Kidney (tissue), 14 donors: ENCODE measurements around the gene SPTLC2. TPM values are rescaled to one million over a fixed set of nuclear protein-coding genes. Genes with fewer than 3 reads are reported as not detected.

Experiments
- DNase-seq, 5 donors: peaks; one replicate each; pipeline ENCODE4 v3.0.0-alpha.2; 2013 to 2020
- FAIRE-seq: peaks from 2 replicates; lab custom pipeline; 2012; peaks lifted over from hg19 to GRCh38; lab: Jason Lieb, UNC
- H3K27ac ChIP-seq, 2 donors: one replicate each; pipeline ENCODE4 v1.7.0; 2013; ENCODE audit warnings: low read depth in 2 of 2, low read length in 2 of 2, inconsistent platforms in 1 of 2
- H3K27me3 ChIP-seq: one replicate; pipeline ENCODE4 v1.7.1; 2013; ENCODE audit warnings: low read length, inconsistent platforms; ENCODE audit not compliant: control insufficient read depth, insufficient read depth
- H3K36me3 ChIP-seq, 3 donors: one replicate each; pipeline versions ENCODE4 v1.7.0 to v1.7.1; 2013; ENCODE audit warnings: low read length in 3 of 3, control low read depth in 1 of 3, inconsistent platforms in 1 of 3; ENCODE audit not compliant: insufficient read depth in 3 of 3, control insufficient read depth in 2 of 3
- H3K4me1 ChIP-seq, 3 donors: one replicate each; pipeline versions ENCODE4 v1.7.0 to v1.7.1; 2013; ENCODE audit warnings: low read length in 3 of 3, inconsistent platforms in 1 of 3, low read depth in 1 of 3; ENCODE audit not compliant: control insufficient read depth in 2 of 3, insufficient read depth in 2 of 3
- H3K4me3 ChIP-seq, 3 donors: one replicate each; pipeline versions ENCODE4 v1.7.0 to v1.8.1; 2013; ENCODE audit warnings: low read length in 3 of 3, control low read depth in 1 of 3, inconsistent platforms in 1 of 3
- H3K9ac ChIP-seq, 3 donors: one replicate each; pipeline versions ENCODE4 v1.7.0 to v1.7.1; 2013; ENCODE audit warnings: low read length in 3 of 3, control low read depth in 1 of 3, inconsistent platforms in 1 of 3
- H3K9me3 ChIP-seq, 3 donors: one replicate each; pipeline versions ENCODE4 v1.7.0 to v1.7.1; 2013; ENCODE audit warnings: low read length in 3 of 3, control low read depth in 1 of 3, inconsistent platforms in 1 of 3; ENCODE audit not compliant: control insufficient read depth in 2 of 3, insufficient read depth in 1 of 3
- CTCF ChIP-seq: IDR thresholded peaks from 3 replicates; pipeline ENCODE4 v1.5.1; 2012; ENCODE audit warnings: mild to moderate bottlenecking, moderate library complexity, borderline replicate concordance; ENCODE audit not compliant: insufficient read depth; ENCODE audit errors: extremely low read depth
- intact Hi-C: fragments of 100-400 bp; cut with DNase I; formaldehyde crosslinking; loops from one replicate; pipeline ENCODE4 v1.11.1; 2022
- polyA plus RNA-seq: library from polyadenylated mRNA; stranded (reverse); fragments of 350-450 nt; fragmentation: Illumina TruSeq; extraction: RNeasy Lipid Tissue Mini Kit (QIAGEN cat#74804); gene quantifications from one replicate; pipeline ENCODE4 v1.2.3, GENCODE V29; 2014; ENCODE audit warnings: low read depth, low replicate concordance; ENCODE audit not compliant: insufficient read depth
- total RNA-seq: library from RNA; stranded (reverse); fragmentation: NEBNext Ultra II Directional; extraction: Animal tissue kit (Norgen Biotek cat#: 25700); gene quantifications from one replicate; pipeline ENCODE4 v1.2.1, GENCODE V29; 2021
- donor health status: control.
- donor health status: control.
- donor health status: control.
- donor health status: control.
- donor health status: control.
- donor health status: DM: yes; HTN: yes; CAD: no.
- donor health status: Normal renal cell carcinoma (clear cell type).

SPTLC2 gene
- total and polyA plus RNA-seq, 2 donors from 2014 or later: 17.0 to 66.1 TPM

- Histone ChIP-seq H3K4me3 (no peak overlapping the region), H3K27ac (no peak overlapping the region), H3K9me3 (no peaks in the 10 kb centered on the region), H3K9ac (no peak overlapping the region), H3K27me3 (no peaks in the 10 kb centered on the region), H3K36me3 (no peaks in the 10 kb centered on the region), H3K4me1 (no peaks in the 10 kb centered on the region)
- intact Hi-C loops: loop anchor here (10.0 kb wide), 1 partner anchor 219 kb away; no protein-coding TSS in a partner anchor
- no peak for DNase-seq
- no peak for TF ChIP-seq CTCF
- FAIRE-seq: no peak
These were observed 140.9 kb downstream of the SPTLC2 start for GRCh38 chr14:77475432-77476115.

GRCh38 chr14:77474479-77475177 is 141.8 kb downstream of the SPTLC2 start:
- FAIRE-seq: no peak
- Histone ChIP-seq H3K36me3 (peaks cover 0 to under 1% (median 0%) of the 10 kb centered on the region in 3 donors), H3K27me3 (no peaks in the 10 kb centered on the region), H3K9ac (no peak overlapping the region), H3K9me3 (no peaks in the 10 kb centered on the region), H3K27ac (no peak overlapping the region), H3K4me3 (no peak overlapping the region), H3K4me1 (peaks cover 0 to 2% (median 0%) of the 10 kb centered on the region in 3 donors)
- DNase-seq: peak in 3 of 5 donors; percentile 53 to 69 (median 64)
- intact Hi-C loops: loop anchor here (10.0 kb wide), 1 partner anchor 220 kb away; no protein-coding TSS in a partner anchor
- TF ChIP-seq CTCF: no peak

DNA sequence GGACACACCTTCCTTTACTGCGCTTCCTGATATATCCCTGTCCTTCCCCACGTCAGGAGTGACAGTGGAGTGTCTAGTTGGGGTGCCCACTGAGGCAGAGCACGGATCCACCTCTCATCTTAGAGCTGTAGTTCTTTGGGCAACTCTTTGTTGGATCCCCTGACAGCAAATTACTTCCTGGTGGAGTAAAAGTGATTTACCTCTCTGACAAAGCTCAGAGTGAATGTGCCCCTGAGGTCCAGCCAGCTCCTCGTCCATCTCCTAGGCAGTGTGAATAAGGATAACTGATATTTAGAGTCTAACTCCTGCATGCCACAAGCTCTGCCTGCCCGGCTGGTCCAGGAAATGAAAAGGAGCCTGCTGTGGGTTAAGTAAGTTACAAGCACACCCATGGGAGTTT is 142.5 kb downstream of the SPTLC2 start:
- intact Hi-C loops: loop anchor here (10.0 kb wide), 1 partner anchor 221 kb away; no protein-coding TSS in a partner anchor
- DNase-seq: peak in 2 of 5 donors; percentile 63 to 68
- no peak overlapping the region for H3K27ac ChIP-seq
- no peaks in the 10 kb centered on the region for H3K27me3 ChIP-seq
- no peak for TF ChIP-seq CTCF
- H3K9me3 ChIP-seq: no peaks in the 10 kb centered on the region
- H3K9ac ChIP-seq: no peak overlapping the region
- peaks cover 0 to 2% (median 0%) of the 10 kb centered on the region in 3 donors for H3K4me1 ChIP-seq
- FAIRE-seq: no peak
- no peak overlapping the region for H3K4me3 ChIP-seq
- H3K36me3 ChIP-seq: peaks cover 2 to 7% (median 3%) of the 10 kb centered on the region in 3 donors
